ENCODE measurements around the gene FANCI.
A peak's percentile ranks its signal among the peaks of the same experiment; 100 is the strongest.

FANCI gene

GRCh38 chr15:89325039-89325803 lies 81.4 kb downstream of the FANCI start:
- no peak for DNase-seq (ENCODE audit: low spot score)
- H3K4me3 Mint-ChIP-seq = no peak overlapping the region
- peaks cover 72% of the 10 kb centered on the region for H3K36me3 Mint-ChIP-seq (ENCODE audit: low read depth)
- peaks cover 17% of the 10 kb centered on the region for H3K4me1 Mint-ChIP-seq (ENCODE audit: low read depth)
- H3K27me3 Mint-ChIP-seq (ENCODE audit: low read depth) = no peaks in the 10 kb centered on the region
- H3K27ac Mint-ChIP-seq = peak overlapping the region; percentile 45
- H3K9me3 Mint-ChIP-seq = no peaks in the 10 kb centered on the region

- H3K27ac Mint-ChIP-seq = no peak overlapping the region
- no peak for DNase-seq (ENCODE audit: low spot score)
- peaks cover 77% of the 10 kb centered on the region for H3K36me3 Mint-ChIP-seq (ENCODE audit: low read depth)
- H3K4me1 Mint-ChIP-seq (ENCODE audit: low read depth) = peaks cover 28% of the 10 kb centered on the region
- no peaks in the 10 kb centered on the region for H3K27me3 Mint-ChIP-seq (ENCODE audit: low read depth)
- no peak overlapping the region for H3K4me3 Mint-ChIP-seq
- H3K9me3 Mint-ChIP-seq = no peaks in the 10 kb centered on the region
Measured at GRCh38 chr15:89326316-89326715, 82.5 kb downstream of the FANCI start.

- Mint-ChIP-seq H3K27me3 (ENCODE audit: low read depth) (no peaks in the 10 kb centered on the region), H3K36me3 (ENCODE audit: low read depth) (peaks cover 78% of the 10 kb centered on the region), H3K4me3 (no peak overlapping the region), H3K4me1 (ENCODE audit: low read depth) (peaks cover 36% of the 10 kb centered on the region), H3K27ac (no peak overlapping the region), H3K9me3 (no peaks in the 10 kb centered on the region)
- DNase-seq (ENCODE audit: low spot score) = no peak
Measured at GRCh38 chr15:89327113-89327512, 83.3 kb downstream of the FANCI start.

- Mint-ChIP-seq H3K4me3 (peak overlapping the region; percentile 76), H3K4me1 (ENCODE audit: low read depth) (peaks cover 40% of the 10 kb centered on the region), H3K9me3 (no peaks in the 10 kb centered on the region), H3K27me3 (ENCODE audit: low read depth) (no peaks in the 10 kb centered on the region), H3K27ac (peak overlapping the region; percentile 78), H3K36me3 (ENCODE audit: low read depth) (peaks cover 76% of the 10 kb centered on the region)
- DNase-seq (ENCODE audit: low spot score) = no peak
Measured at GRCh38 chr15:89328398-89329254, 84.8 kb downstream of the FANCI start.

GRCh38 chr15:89329329-89330084 lies 85.7 kb downstream of the FANCI start:
- peak overlapping the region; percentile 76 for H3K4me3 Mint-ChIP-seq
- peak overlapping the region; percentile 78 for H3K27ac Mint-ChIP-seq
- peaks cover 70% of the 10 kb centered on the region for H3K36me3 Mint-ChIP-seq (ENCODE audit: low read depth)
- no peaks in the 10 kb centered on the region for H3K27me3 Mint-ChIP-seq (ENCODE audit: low read depth)
- no peaks in the 10 kb centered on the region for H3K9me3 Mint-ChIP-seq
- peak; percentile 29 for DNase-seq (ENCODE audit: low spot score)
- H3K4me1 Mint-ChIP-seq (ENCODE audit: low read depth) = peaks cover 40% of the 10 kb centered on the region

- Mint-ChIP-seq H3K27ac (peak overlapping the region; percentile 78), H3K9me3 (no peaks in the 10 kb centered on the region)
Measured at GRCh38 chr15:89330119-89330518, 86.3 kb downstream of the FANCI start.

GRCh38 chr15:89330881-89331595 lies 87.3 kb downstream of the FANCI start:
- no peak for DNase-seq (ENCODE audit: low spot score)
- Mint-ChIP-seq H3K4me1 (ENCODE audit: low read depth) (peaks cover 51% of the 10 kb centered on the region), H3K9me3 (no peaks in the 10 kb centered on the region), H3K36me3 (ENCODE audit: low read depth) (peaks cover 57% of the 10 kb centered on the region), H3K27me3 (ENCODE audit: low read depth) (peaks cover 5% of the 10 kb centered on the region), H3K4me3 (peak overlapping the region; percentile 76), H3K27ac (peak overlapping the region; percentile 46)

More at GRCh38 chr15:89330119-89330518, 86.3 kb downstream of the FANCI start:
- Mint-ChIP-seq H3K4me3 (peak overlapping the region; percentile 76), H3K36me3 (ENCODE audit: low read depth) (peaks cover 64% of the 10 kb centered on the region), H3K27me3 (ENCODE audit: low read depth) (peaks cover 4% of the 10 kb centered on the region), H3K4me1 (ENCODE audit: low read depth) (peaks cover 44% of the 10 kb centered on the region)
- DNase-seq (ENCODE audit: low spot score) = no peak

- H3K36me3 Mint-ChIP-seq (ENCODE audit: low read depth) = peaks cover 48% of the 10 kb centered on the region
- no peaks in the 10 kb centered on the region for H3K9me3 Mint-ChIP-seq
- peaks cover 5% of the 10 kb centered on the region for H3K27me3 Mint-ChIP-seq (ENCODE audit: low read depth)
- peaks cover 55% of the 10 kb centered on the region for H3K4me1 Mint-ChIP-seq (ENCODE audit: low read depth)
- peak overlapping the region; percentile 78 for H3K27ac Mint-ChIP-seq
- H3K4me3 Mint-ChIP-seq = peak overlapping the region; percentile 76
- no peak for DNase-seq (ENCODE audit: low spot score)
Measured at GRCh38 chr15:89332446-89332845, 88.7 kb downstream of the FANCI start.

GRCh38 chr15:89333011-89333860 lies 89.5 kb downstream of the FANCI start:
- no peak for DNase-seq (ENCODE audit: low spot score)
- peak overlapping the region; percentile 86 for H3K4me3 Mint-ChIP-seq
- H3K36me3 Mint-ChIP-seq (ENCODE audit: low read depth) = peaks cover 41% of the 10 kb centered on the region
- peak overlapping the region; percentile 75 for H3K27ac Mint-ChIP-seq
- peaks cover 7% of the 10 kb centered on the region for H3K27me3 Mint-ChIP-seq (ENCODE audit: low read depth)
- H3K9me3 Mint-ChIP-seq = no peaks in the 10 kb centered on the region
- H3K4me1 Mint-ChIP-seq (ENCODE audit: low read depth) = peaks cover 59% of the 10 kb centered on the region

- Mint-ChIP-seq H3K27ac (peak overlapping the region; percentile 75), H3K4me1 (ENCODE audit: low read depth) (peaks cover 58% of the 10 kb centered on the region), H3K27me3 (ENCODE audit: low read depth) (peaks cover 10% of the 10 kb centered on the region), H3K4me3 (peak overlapping the region; percentile 86), H3K9me3 (no peaks in the 10 kb centered on the region), H3K36me3 (ENCODE audit: low read depth) (peaks cover 41% of the 10 kb centered on the region)
- no peak for DNase-seq (ENCODE audit: low spot score)
Measured at GRCh38 chr15:89333959-89334509, 90.3 kb downstream of the FANCI start.

- Mint-ChIP-seq H3K27ac (peak within 1 kb of the TSS; percentile 92), H3K36me3 (ENCODE audit: low read depth) (peaks cover 34% of the 10 kb centered on the region), H3K4me1 (ENCODE audit: low read depth) (peaks cover 51% of the 10 kb centered on the region), H3K4me3 (peak within 1 kb of the TSS; percentile 86), H3K27me3 (ENCODE audit: low read depth) (peaks cover 12% of the 10 kb centered on the region), H3K9me3 (no peaks in the 10 kb centered on the region)
- peak; percentile 98 for DNase-seq (ENCODE audit: low spot score)
Measured at GRCh38 chr15:89334510-89335297, 90.9 kb downstream of the FANCI start, which contains the start of gene POLG. TSS of gene POLG (minus strand) at chr15:89334824. CDS start at chr15:89333754, 1,070 bp downstream.
